Hepatocyte (in vitro differentiated cells): Measurements from ENCODE around the gene TLE7. TPM values are rescaled to one million over a fixed set of nuclear protein-coding genes. Genes with fewer than 3 reads are reported as not detected.

Experiments
- DNase-seq: peaks from one replicate; pipeline ENCODE4 v3.0.0-alpha.2; 2016; ENCODE audit warnings: low spot score
- H2AFZ ChIP-seq: fragments of 200-600 bp; sonication (generic); 2 replicates; pipeline ENCODE4 v1.6.0; 2016; ENCODE audit warnings: antibody characterized with exemption, mild to moderate bottlenecking
- H3K27ac ChIP-seq: fragments of 200-600 bp; sonication (generic); 2 replicates; pipeline ENCODE4 v1.5.1; 2016; ENCODE audit warnings: mild to moderate bottlenecking
- H3K27me3 ChIP-seq: fragments of 200-600 bp; sonication (generic); 2 replicates; pipeline ENCODE4 v1.6.1; 2016
- H3K36me3 ChIP-seq: fragments of 200-600 bp; sonication (generic); replicated peaks from 2 replicates; pipeline ENCODE4 v1.5.1; 2016; ENCODE audit warnings: low read depth; ENCODE audit not compliant: insufficient read depth
- H3K4me1 ChIP-seq: fragments of 200-600 bp; sonication (generic); 2 replicates; pipeline ENCODE4 v1.5.1; 2016; ENCODE audit warnings: mild to moderate bottlenecking, moderate library complexity; ENCODE audit not compliant: insufficient read depth
- H3K4me2 ChIP-seq: fragments of 200-600 bp; sonication (generic); 2 replicates; pipeline ENCODE4 v1.6.0; 2016
- H3K4me3 ChIP-seq: fragments of 200-600 bp; sonication (generic); 2 replicates; pipeline ENCODE4 v1.5.1; 2016; ENCODE audit warnings: mild to moderate bottlenecking
- H3K79me2 ChIP-seq: fragments of 200-600 bp; sonication (generic); 2 replicates; pipeline ENCODE4 v1.6.0; 2017; ENCODE audit warnings: mild to moderate bottlenecking
- H3K9me2 ChIP-seq: fragments of 200-600 bp; sonication (generic); replicated peaks from 2 replicates; pipeline ENCODE4 v1.6.0; 2017; ENCODE audit warnings: mild to moderate bottlenecking; ENCODE audit not compliant: insufficient read depth
- H3K9me3 ChIP-seq: fragments of 200-600 bp; sonication (generic); 2 replicates; pipeline ENCODE4 v1.5.1; 2016; ENCODE audit warnings: low read depth, mild to moderate bottlenecking
- H4K20me1 ChIP-seq: fragments of 200-600 bp; sonication (generic); 2 replicates; pipeline ENCODE4 v1.6.0; 2016; ENCODE audit warnings: mild to moderate bottlenecking; ENCODE audit not compliant: insufficient read depth, poor library complexity, severe bottlenecking
- CTCF ChIP-seq: fragments of 200-600 bp; sonication (generic); IDR thresholded peaks from 2 replicates; pipeline ENCODE4 v1.5.1; 2016; ENCODE audit warnings: antibody characterized with exemption, mild to moderate bottlenecking; ENCODE audit not compliant: poor library complexity
- EZH2 ChIP-seq: fragments of 200-600 bp; sonication (generic); IDR thresholded peaks from 2 replicates; pipeline ENCODE4 v1.6.1; 2016; ENCODE audit warnings: antibody characterized with exemption, mild to moderate bottlenecking, borderline replicate concordance
- EZH2phosphoT487 ChIP-seq: fragments of 200-600 bp; sonication (generic); IDR thresholded peaks from one replicate; pipeline ENCODE4 v1.6.1; 2018; ENCODE audit warnings: antibody characterized with exemption, mild to moderate bottlenecking, low read depth, moderate library complexity; ENCODE audit not compliant: unreplicated experiment, severe bottlenecking
- WGBS: methylation state at CpG from one replicate; pipeline ENCODE4 v1.1.6; 2016; ENCODE audit warnings: low lambda C conversion rate; ENCODE audit errors: missing lambda C conversion rate; 5-methylcytosine and 5-hydroxymethylcytosine counted together
- polyA plus RNA-seq: library from polyadenylated mRNA; unstranded; fragments of >200 nt; fragmentation: Nextera tagmentation; extraction: Ambion mirVana; gene quantifications from 2 replicates; pipeline ENCODE4 v1.2.1, GENCODE V29; 2016
- total RNA-seq: library from RNA; depleted of rRNA; stranded (reverse); fragments of >200 nt; gene quantifications from 2 replicates; pipeline ENCODE4 v1.2.3, GENCODE V29; 2014

The TLE7 gene
- total and polyA plus RNA-seq, 2 experiments from 2014 or later: not detected

DNA sequence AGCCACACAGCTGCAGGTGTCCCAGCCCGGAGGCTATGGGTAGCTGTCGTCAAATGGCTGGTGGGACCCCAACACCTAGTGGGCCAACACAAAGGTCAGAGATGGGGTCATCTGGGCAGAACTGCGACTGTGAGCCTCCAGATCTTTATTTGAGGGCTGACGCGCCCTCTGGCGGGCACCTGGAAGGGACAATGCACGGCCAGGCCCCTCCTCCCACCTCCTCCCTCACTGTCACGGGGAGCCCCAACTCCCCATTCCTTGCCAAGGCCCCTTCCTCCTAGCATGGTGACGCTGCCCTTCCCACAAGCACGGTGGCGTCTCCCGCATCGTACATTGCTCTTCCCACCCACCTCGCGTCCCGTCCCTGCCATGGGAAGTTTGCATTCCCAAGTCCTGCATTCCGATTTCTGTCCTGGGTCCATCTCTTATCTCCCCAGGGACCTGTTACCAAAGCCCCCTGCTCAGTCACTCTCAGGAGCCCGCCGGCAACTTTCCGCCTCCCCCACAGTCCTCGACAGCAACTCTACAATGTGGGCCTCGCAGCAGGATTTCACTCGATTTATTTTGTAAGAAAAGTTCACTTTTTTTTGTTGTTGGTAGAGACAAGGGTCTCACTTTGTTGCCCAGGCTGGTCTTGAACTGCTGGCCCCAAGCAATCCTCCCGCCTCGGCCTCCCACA is 1.0 kb downstream of the TLE7 start:
- no peak overlapping the region for H2AFZ ChIP-seq
- no peak overlapping the region for H3K4me3 ChIP-seq
- H3K4me1 ChIP-seq: no peaks in the 10 kb centered on the region
- H3K36me3 ChIP-seq: no peaks in the 10 kb centered on the region
- TF ChIP-seq CTCF (peak; percentile 13), EZH2 (no peak), EZH2phosphoT487 (no peak)
- H3K9me2 ChIP-seq: no peaks in the 10 kb centered on the region
- H4K20me1 ChIP-seq: no peaks in the 10 kb centered on the region
- DNase-seq: no peak
- no peaks in the 10 kb centered on the region for H3K9me3 ChIP-seq
- no peaks in the 10 kb centered on the region for H3K79me2 ChIP-seq
- 64% methylated on average over 24 of the region's 25 CpGs for WGBS
- H3K4me2 ChIP-seq: no peak overlapping the region
- H3K27me3 ChIP-seq: no peaks in the 10 kb centered on the region
- no peak overlapping the region for H3K27ac ChIP-seq

GRCh38 chr16:71439523-71439922 is 2.3 kb downstream of the TLE7 start:
- H3K4me2 ChIP-seq: no peak overlapping the region
- no peak for TF ChIP-seq CTCF
- no peak for TF ChIP-seq EZH2phosphoT487
- no peak for TF ChIP-seq EZH2
- H3K36me3 ChIP-seq: no peaks in the 10 kb centered on the region
- 53% methylated on average over 3 of the region's 3 CpGs for WGBS
- no peak overlapping the region for H2AFZ ChIP-seq
- H3K79me2 ChIP-seq: no peaks in the 10 kb centered on the region
- DNase-seq: no peak
- H3K27me3 ChIP-seq: no peaks in the 10 kb centered on the region
- no peaks in the 10 kb centered on the region for H3K4me1 ChIP-seq
- H3K9me3 ChIP-seq: no peaks in the 10 kb centered on the region
- no peak overlapping the region for H3K4me3 ChIP-seq
- H4K20me1 ChIP-seq: no peaks in the 10 kb centered on the region
- H3K27ac ChIP-seq: no peak overlapping the region
- no peaks in the 10 kb centered on the region for H3K9me2 ChIP-seq

DNA sequence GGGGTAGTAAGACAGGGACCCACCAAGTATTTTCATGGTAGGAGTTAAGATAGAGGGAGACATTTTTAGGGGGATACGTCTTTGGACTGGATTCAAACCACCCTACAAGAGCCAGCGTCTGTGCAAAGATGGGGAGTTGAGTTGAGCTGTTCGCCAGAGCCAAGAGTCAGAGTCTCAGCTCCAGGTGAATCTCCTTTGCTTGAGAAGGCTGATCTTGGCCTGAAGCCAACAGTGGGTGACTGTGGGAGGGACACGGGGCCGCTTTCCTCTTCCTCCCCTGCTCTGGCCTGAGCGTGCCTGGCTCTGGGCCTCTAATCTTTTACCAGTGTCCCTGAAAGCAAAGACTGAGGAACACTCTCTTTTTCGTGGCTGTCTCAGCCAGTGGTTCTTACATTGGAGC is 5.4 kb downstream of the TLE7 start:
- Histone ChIP-seq H3K79me2 (no peaks in the 10 kb centered on the region), H3K27me3 (no peaks in the 10 kb centered on the region), H3K36me3 (no peaks in the 10 kb centered on the region), H3K4me2 (no peak overlapping the region), H3K4me3 (no peak overlapping the region), H4K20me1 (no peaks in the 10 kb centered on the region), H3K4me1 (no peaks in the 10 kb centered on the region), H3K9me2 (no peaks in the 10 kb centered on the region), H3K9me3 (no peaks in the 10 kb centered on the region), H3K27ac (no peak overlapping the region), H2AFZ (no peak overlapping the region)
- no peak for DNase-seq
- no peak for TF ChIP-seq EZH2
- TF ChIP-seq EZH2phosphoT487: no peak
- TF ChIP-seq CTCF: no peak
- 86% methylated on average over 7 of the region's 7 CpGs for WGBS

GRCh38 chr16:71432906-71433305 is 8.9 kb downstream of the TLE7 start:
- Histone ChIP-seq H3K9me3 (no peaks in the 10 kb centered on the region), H3K4me1 (no peaks in the 10 kb centered on the region), H3K79me2 (no peaks in the 10 kb centered on the region), H4K20me1 (no peaks in the 10 kb centered on the region), H2AFZ (no peak overlapping the region), H3K27ac (no peak overlapping the region), H3K36me3 (no peaks in the 10 kb centered on the region), H3K27me3 (peaks cover 6% of the 10 kb centered on the region), H3K9me2 (no peaks in the 10 kb centered on the region), H3K4me2 (no peak overlapping the region), H3K4me3 (no peak overlapping the region)
- DNase-seq: no peak
- WGBS: 84% methylated on average over 6 of the region's 6 CpGs
- no peak for TF ChIP-seq CTCF
